Left ventricle myocardium inferior (tissue), 1 donor: Measurements from ENCODE around the gene LITAF. TPM values are rescaled to one million over a fixed set of nuclear protein-coding genes. Genes with fewer than 3 reads are reported as not detected.
"Not testable (repeated sequence)": the region's sequence is repeated elsewhere in the genome, so short reads cannot be mapped to it uniquely, and the experiment has no call there.

Source experiments
- DNase-seq: peaks from one replicate; pipeline ENCODE4 v3.0.0-alpha.2; 2020
- H3K27ac ChIP-seq: fragments of 200-600 bp; replicated peaks from 2 replicates; pipeline ENCODE4 v1.8.0; 2021
- H3K27me3 ChIP-seq: fragments of 200-600 bp; 2 replicates; pipeline ENCODE4 v1.8.0; 2021; ENCODE audit warnings: low read depth
- H3K36me3 ChIP-seq: fragments of 200-600 bp; 2 replicates; pipeline ENCODE4 v1.8.0; 2021
- H3K4me1 ChIP-seq: fragments of 200-600 bp; 2 replicates; pipeline ENCODE4 v1.8.0; 2021
- H3K4me3 ChIP-seq: fragments of 200-600 bp; 2 replicates; pipeline ENCODE4 v1.8.0; 2021; ENCODE audit warnings: mild to moderate bottlenecking, moderate library complexity
- H3K9me3 ChIP-seq: fragments of 200-600 bp; replicated peaks from 2 replicates; pipeline ENCODE4 v1.8.0; 2021
- CTCF ChIP-seq: fragments of 200-600 bp; IDR thresholded peaks from 2 replicates; pipeline ENCODE4 v1.8.0; 2021; ENCODE audit warnings: antibody characterized with exemption, mild to moderate bottlenecking, borderline replicate concordance
- intact Hi-C: fragments of 100-400 bp; cut with micrococcal nuclease; formaldehyde crosslinking; loops from one replicate; pipeline ENCODE4 v1.11.0; 2022
- total RNA-seq: library from RNA; stranded (reverse); fragmentation: NEBNext Ultra II Directional; extraction: Animal tissue kit (Norgen Biotek cat#: 25700); gene quantifications from one replicate; pipeline ENCODE4 v1.2.1, GENCODE V29; 2021
- donor health status: DM: no; HTN: yes; CAD: no; lungs with severe emphysema.

The LITAF gene
- total RNA-seq, 1 donor from 2014 or later = 55.6 TPM

- Histone ChIP-seq H3K9me3 (peaks cover 6% of the 10 kb centered on the region), H3K36me3 (peaks cover 8% of the 10 kb centered on the region), H3K4me3 (no peak overlapping the region), H3K27ac (no peak overlapping the region), H3K27me3 (peaks cover 7% of the 10 kb centered on the region), H3K4me1 (peaks cover 70% of the 10 kb centered on the region)
- DNase-seq = no peak
- intact Hi-C loops = no loop called here
- TF ChIP-seq CTCF = no peak
These were observed 5.0 kb downstream of the LITAF start for GRCh38 chr16:11581678-11582077.

- intact Hi-C loops = no loop called here
- TF ChIP-seq CTCF = no peak
- no peak overlapping the region for H3K27ac ChIP-seq
These were observed 6.2 kb downstream of the LITAF start for GRCh38 chr16:11580451-11581086.

GRCh38 chr16:11577290-11577660 lies 9.4 kb downstream of the LITAF start:
- intact Hi-C loops, DNase-seq, H3K36me3 ChIP-seq, H3K4me3 ChIP-seq, H3K9me3 ChIP-seq, H3K27me3 ChIP-seq, H3K27ac ChIP-seq: not testable (repeated sequence)
- H3K4me1 ChIP-seq = peaks cover 51% of the 10 kb centered on the region

More at GRCh38 chr16:11580451-11581086, 6.2 kb downstream of the LITAF start:
- no peak overlapping the region for H3K4me3 ChIP-seq
- peak; percentile 9 for DNase-seq
- H3K27me3 ChIP-seq = peaks cover under 1% of the 10 kb centered on the region
- peaks cover 8% of the 10 kb centered on the region for H3K36me3 ChIP-seq
- peaks cover 70% of the 10 kb centered on the region for H3K4me1 ChIP-seq
- peaks cover 6% of the 10 kb centered on the region for H3K9me3 ChIP-seq

GRCh38 chr16:11576427-11577289 lies 10.1 kb downstream of the LITAF start:
- Histone ChIP-seq H3K4me3 (no peak overlapping the region), H3K36me3 (peaks cover 8% of the 10 kb centered on the region), H3K4me1 (peaks cover 47% of the 10 kb centered on the region), H3K9me3 (no peaks in the 10 kb centered on the region), H3K27ac (no peak overlapping the region), H3K27me3 (no peaks in the 10 kb centered on the region)
- TF ChIP-seq CTCF = no peak
- peak; percentile 7 for DNase-seq
- intact Hi-C loops = no loop called here

GRCh38 chr16:11575223-11575589 lies 11.5 kb downstream of the LITAF start:
- peak; percentile 11 for DNase-seq
- peaks cover 8% of the 10 kb centered on the region for H3K36me3 ChIP-seq
- peaks cover 51% of the 10 kb centered on the region for H3K4me1 ChIP-seq
- H3K27ac ChIP-seq = no peak overlapping the region
- no peak overlapping the region for H3K4me3 ChIP-seq
- intact Hi-C loops = no loop called here
- H3K9me3 ChIP-seq = no peaks in the 10 kb centered on the region
- no peaks in the 10 kb centered on the region for H3K27me3 ChIP-seq
- no peak for TF ChIP-seq CTCF
